Measurements from ENCODE around the gene SHH. TPM values are rescaled to one million over a fixed set of nuclear protein-coding genes. Genes with fewer than 3 reads are reported as not detected.
"Not testable (repeated sequence)": the region's sequence is repeated elsewhere in the genome, so short reads cannot be mapped to it uniquely, and the experiment has no call there.

The SHH gene
- total and polyA plus RNA-seq, 5 donors from 2014 or later: 0.06 to 0.32 TPM; not detected in 3

DNA sequence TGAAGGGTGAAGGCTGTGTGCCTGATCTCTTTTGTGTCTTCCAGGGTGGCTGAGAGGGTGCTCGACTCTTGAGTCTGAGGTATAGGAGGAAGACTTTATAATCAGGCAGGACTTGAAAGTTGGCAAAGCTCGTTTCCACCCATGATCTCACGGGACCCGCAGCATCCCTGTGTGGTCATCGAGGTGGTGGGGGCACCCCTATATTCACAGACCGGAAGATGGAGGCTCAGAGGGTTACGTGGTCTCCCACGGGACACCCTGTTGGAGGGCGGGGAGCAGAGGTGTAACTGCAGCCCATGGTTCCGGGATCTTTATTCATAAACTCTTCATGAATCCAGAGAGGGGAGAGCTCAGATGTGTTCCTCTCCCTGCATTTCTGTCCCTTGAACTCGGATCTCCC lies 9.6 kb upstream of the SHH start:
- Histone ChIP-seq H3K27me3 (ENCODE audit: control insufficient read depth, insufficient read depth, low read length) (no peaks in the 10 kb centered on the region), H3K4me1 (ENCODE audit: control insufficient read depth, insufficient read depth, low read length, poor library complexity, severe bottlenecking) (no peaks in the 10 kb centered on the region), H3K9me3 (ENCODE audit: control insufficient read depth in 2 of 2, low read length in 2 of 2) (no peaks in the 10 kb centered on the region), H3K4me3 (ENCODE audit: low read depth, low read length) (no peak overlapping the region), H3K27ac (ENCODE audit: insufficient read depth, low read length, poor library complexity, severe bottlenecking) (no peak overlapping the region), H3K36me3 (ENCODE audit: control insufficient read depth, insufficient read depth, low read length) (no peaks in the 10 kb centered on the region)
- Mint-ChIP-seq H3K9me3 (peaks cover 0 to 1% (median 0%) of the 10 kb centered on the region in 7 donors), H3K27me3 (peaks cover 13% of the 10 kb centered on the region), H3K27ac (no peak overlapping the region), H3K36me3 (no peaks in the 10 kb centered on the region), H3K4me3 (no peak overlapping the region), H3K4me1 (no peaks in the 10 kb centered on the region)
- no peak for DNase-seq
- no peak for ATAC-seq (ENCODE audit: low read depth in 2 of 2)

- Histone ChIP-seq H3K9me3 (ENCODE audit: control insufficient read depth in 2 of 2, low read length in 2 of 2) (no peaks in the 10 kb centered on the region), H3K4me1 (ENCODE audit: control insufficient read depth, insufficient read depth, low read length, poor library complexity, severe bottlenecking) (no peaks in the 10 kb centered on the region), H3K36me3 (ENCODE audit: control insufficient read depth, insufficient read depth, low read length) (no peaks in the 10 kb centered on the region), H3K27ac (ENCODE audit: insufficient read depth, low read length, poor library complexity, severe bottlenecking) (no peak overlapping the region), H3K27me3 (ENCODE audit: control insufficient read depth, insufficient read depth, low read length) (no peaks in the 10 kb centered on the region), H3K4me3 (ENCODE audit: low read depth, low read length) (no peak overlapping the region)
- DNase-seq: no peak
- ATAC-seq (ENCODE audit: low read depth in 2 of 2): no peak
- Mint-ChIP-seq H3K36me3 (no peaks in the 10 kb centered on the region), H3K27ac (no peak overlapping the region), H3K4me1 (no peaks in the 10 kb centered on the region), H3K4me3 (no peak overlapping the region), H3K9me3 (no peaks in the 10 kb centered on the region), H3K27me3 (peaks cover 19% of the 10 kb centered on the region)
Observed at GRCh38 chr7:155820788-155821187, 8.5 kb upstream of the SHH start.

- ATAC-seq (ENCODE audit: low read depth in 2 of 2) (no peak), DNase-seq (no peak)
- no peaks in the 10 kb centered on the region for H3K9me3 Mint-ChIP-seq
- no peaks in the 10 kb centered on the region for H3K4me1 ChIP-seq (ENCODE audit: control insufficient read depth, insufficient read depth, low read length, poor library complexity, severe bottlenecking)
- no peak overlapping the region for H3K4me3 Mint-ChIP-seq
- H3K9me3 ChIP-seq (ENCODE audit: control insufficient read depth in 2 of 2, low read length in 2 of 2): no peaks in the 10 kb centered on the region
- H3K4me1 Mint-ChIP-seq: peaks cover 0 to 4% (median 4%) of the 10 kb centered on the region in 4 donors
- no peak overlapping the region for H3K27ac ChIP-seq (ENCODE audit: insufficient read depth, low read length, poor library complexity, severe bottlenecking)
- no peak overlapping the region for H3K27ac Mint-ChIP-seq
- no peak overlapping the region for H3K4me3 ChIP-seq (ENCODE audit: low read depth, low read length)
- peaks cover 24% of the 10 kb centered on the region for H3K27me3 Mint-ChIP-seq
- no peaks in the 10 kb centered on the region for H3K36me3 Mint-ChIP-seq
- no peaks in the 10 kb centered on the region for H3K36me3 ChIP-seq (ENCODE audit: control insufficient read depth, insufficient read depth, low read length)
- H3K27me3 ChIP-seq (ENCODE audit: control insufficient read depth, insufficient read depth, low read length): no peaks in the 10 kb centered on the region
Observed at GRCh38 chr7:155820246-155820645, 8.0 kb upstream of the SHH start.

- Histone ChIP-seq H3K27me3 (ENCODE audit: control insufficient read depth, insufficient read depth, low read length) (no peaks in the 10 kb centered on the region), H3K36me3 (ENCODE audit: control insufficient read depth, insufficient read depth, low read length) (no peaks in the 10 kb centered on the region), H3K27ac (ENCODE audit: insufficient read depth, low read length, poor library complexity, severe bottlenecking) (no peak overlapping the region), H3K9me3 (ENCODE audit: control insufficient read depth in 2 of 2, low read length in 2 of 2) (no peaks in the 10 kb centered on the region), H3K4me1 (ENCODE audit: control insufficient read depth, insufficient read depth, low read length, poor library complexity, severe bottlenecking) (no peaks in the 10 kb centered on the region), H3K4me3 (ENCODE audit: low read depth, low read length) (no peak overlapping the region)
- Mint-ChIP-seq H3K4me3 (no peak overlapping the region), H3K4me1 (peaks cover 0 to 4% (median 4%) of the 10 kb centered on the region in 4 donors), H3K36me3 (no peaks in the 10 kb centered on the region), H3K27ac (no peak overlapping the region), H3K9me3 (no peaks in the 10 kb centered on the region), H3K27me3 (peaks cover 22% of the 10 kb centered on the region)
- DNase-seq: no peak
- no peak for ATAC-seq (ENCODE audit: low read depth in 2 of 2)
Observed at GRCh38 chr7:155819186-155819585, 6.9 kb upstream of the SHH start.

- ATAC-seq (ENCODE audit: low read depth in 2 of 2) (no peak), DNase-seq (no peak)
- Histone ChIP-seq H3K27ac (ENCODE audit: insufficient read depth, low read length, poor library complexity, severe bottlenecking) (no peak overlapping the region), H3K27me3 (ENCODE audit: control insufficient read depth, insufficient read depth, low read length) (no peaks in the 10 kb centered on the region), H3K4me3 (ENCODE audit: low read depth, low read length) (no peak overlapping the region), H3K9me3 (ENCODE audit: control insufficient read depth in 2 of 2, low read length in 2 of 2) (no peaks in the 10 kb centered on the region), H3K36me3 (ENCODE audit: control insufficient read depth, insufficient read depth, low read length) (no peaks in the 10 kb centered on the region), H3K4me1 (ENCODE audit: control insufficient read depth, insufficient read depth, low read length, poor library complexity, severe bottlenecking) (no peaks in the 10 kb centered on the region)
- H3K9me3 Mint-ChIP-seq: no peaks in the 10 kb centered on the region
- peaks cover 26% of the 10 kb centered on the region for H3K27me3 Mint-ChIP-seq
- peaks cover 0 to 4% (median 4%) of the 10 kb centered on the region in 4 donors for H3K4me1 Mint-ChIP-seq
- no peaks in the 10 kb centered on the region for H3K36me3 Mint-ChIP-seq
- no peak overlapping the region for H3K4me3 Mint-ChIP-seq
- H3K27ac Mint-ChIP-seq: no peak overlapping the region
Observed at GRCh38 chr7:155818820-155819168, 6.5 kb upstream of the SHH start.

GRCh38 chr7:155818154-155818819 lies 6.0 kb upstream of the SHH start:
- no peak for ATAC-seq (ENCODE audit: low read depth in 2 of 2)
- Mint-ChIP-seq H3K27ac (no peak overlapping the region), H3K36me3 (no peaks in the 10 kb centered on the region), H3K27me3 (peaks cover 31% of the 10 kb centered on the region), H3K4me3 (no peak overlapping the region), H3K4me1 (peaks cover 0 to 4% (median 4%) of the 10 kb centered on the region in 4 donors), H3K9me3 (no peaks in the 10 kb centered on the region)
- no peaks in the 10 kb centered on the region for H3K36me3 ChIP-seq (ENCODE audit: control insufficient read depth, insufficient read depth, low read length)
- no peaks in the 10 kb centered on the region for H3K9me3 ChIP-seq (ENCODE audit: control insufficient read depth in 2 of 2, low read length in 2 of 2)
- no peak for DNase-seq
- H3K4me3 ChIP-seq (ENCODE audit: low read depth, low read length): no peak overlapping the region
- H3K4me1 ChIP-seq (ENCODE audit: control insufficient read depth, insufficient read depth, low read length, poor library complexity, severe bottlenecking): no peaks in the 10 kb centered on the region
- no peaks in the 10 kb centered on the region for H3K27me3 ChIP-seq (ENCODE audit: control insufficient read depth, insufficient read depth, low read length)
- no peak overlapping the region for H3K27ac ChIP-seq (ENCODE audit: insufficient read depth, low read length, poor library complexity, severe bottlenecking)

DNA sequence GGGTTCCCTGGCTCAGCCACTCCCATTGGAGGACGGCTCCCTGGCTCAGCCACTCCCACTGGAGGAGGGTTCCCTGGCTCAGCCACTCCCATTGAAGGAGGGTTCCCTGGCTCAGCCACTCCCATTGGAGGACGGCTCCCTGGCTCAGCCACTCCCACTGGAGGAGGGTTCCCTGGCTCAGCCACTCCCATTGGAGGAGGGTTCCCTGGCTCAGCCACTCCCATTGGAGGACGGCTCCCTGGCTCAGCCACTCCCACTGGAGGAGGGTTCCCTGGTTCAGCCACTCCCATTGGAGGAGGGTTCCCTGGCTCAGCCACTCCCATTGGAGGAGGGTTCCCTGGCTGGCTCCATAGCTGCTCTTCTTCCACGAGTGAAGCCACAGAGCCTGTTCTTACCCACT lies 5.3 kb upstream of the SHH start:
- not testable (repeated sequence) for ATAC-seq (ENCODE audit: low read depth in 2 of 2); H3K4me3 Mint-ChIP-seq; H3K36me3 Mint-ChIP-seq; H3K4me1 ChIP-seq (ENCODE audit: control insufficient read depth, insufficient read depth, low read length, poor library complexity, severe bottlenecking); H3K9me3 ChIP-seq (ENCODE audit: control insufficient read depth in 2 of 2, low read length in 2 of 2); H3K27me3 ChIP-seq (ENCODE audit: control insufficient read depth, insufficient read depth, low read length); H3K36me3 ChIP-seq (ENCODE audit: control insufficient read depth, insufficient read depth, low read length); H3K4me1 Mint-ChIP-seq; H3K9me3 Mint-ChIP-seq; H3K4me3 ChIP-seq (ENCODE audit: low read depth, low read length); H3K27ac ChIP-seq (ENCODE audit: insufficient read depth, low read length, poor library complexity, severe bottlenecking); DNase-seq; H3K27ac Mint-ChIP-seq
- H3K27me3 Mint-ChIP-seq: peaks cover 39% of the 10 kb centered on the region

DNA sequence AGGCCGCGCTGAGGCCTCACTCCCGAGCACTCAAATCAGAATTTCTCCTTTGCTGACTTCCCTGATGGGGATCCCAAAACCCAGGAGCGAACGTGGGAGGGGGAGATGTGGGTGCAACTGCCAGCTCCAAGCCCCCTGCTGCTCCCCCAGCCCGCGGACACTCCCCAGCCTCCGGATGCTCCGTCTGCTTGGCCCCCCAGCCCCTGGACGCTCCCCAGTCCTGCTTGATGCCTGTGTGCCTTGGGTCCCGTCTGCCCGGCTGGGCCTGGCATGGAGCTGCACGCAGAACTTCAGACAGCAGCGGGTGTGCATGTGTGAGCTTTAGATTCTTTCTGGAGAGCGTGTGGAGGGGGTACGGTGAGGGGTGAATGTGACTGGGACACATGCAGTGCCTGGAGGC lies 4.7 kb upstream of the SHH start:
- H3K27me3 ChIP-seq (ENCODE audit: control insufficient read depth, insufficient read depth, low read length): no peaks in the 10 kb centered on the region

More for the DNA sequence above, 4.7 kb upstream of the SHH start:
- ATAC-seq (ENCODE audit: low read depth in 2 of 2): no peak
- Mint-ChIP-seq H3K4me3 (no peak overlapping the region), H3K9me3 (no peaks in the 10 kb centered on the region), H3K36me3 (no peaks in the 10 kb centered on the region), H3K4me1 (peaks cover 0 to 9% (median 7%) of the 10 kb centered on the region in 4 donors), H3K27me3 (peaks cover 44% of the 10 kb centered on the region), H3K27ac (no peak overlapping the region)
- no peak overlapping the region for H3K27ac ChIP-seq (ENCODE audit: insufficient read depth, low read length, poor library complexity, severe bottlenecking)
- H3K36me3 ChIP-seq (ENCODE audit: control insufficient read depth, insufficient read depth, low read length): no peaks in the 10 kb centered on the region
- H3K4me1 ChIP-seq (ENCODE audit: control insufficient read depth, insufficient read depth, low read length, poor library complexity, severe bottlenecking): no peaks in the 10 kb centered on the region
- DNase-seq: no peak
- H3K9me3 ChIP-seq (ENCODE audit: control insufficient read depth in 2 of 2, low read length in 2 of 2): no peaks in the 10 kb centered on the region
- H3K4me3 ChIP-seq (ENCODE audit: low read depth, low read length): no peak overlapping the region
